Effector CD4-positive, alpha-beta T cell (primary cell): ENCODE measurements around the gene CMSS1.
A peak's percentile ranks its signal among the peaks of the same experiment; 100 is the strongest.

ENCODE experiments used
- DNase-seq: peaks from one replicate; pipeline ENCODE4 v3.0.0-alpha.2; 2020
- total RNA-seq: gene quantifications from one replicate; lab custom pipeline; 2026; lab: John Stamatoyannopoulos, UW

The CMSS1 gene
- 13.3 reads per million, percentile 38 among the genes with 10 or more reads in this experiment for total RNA-seq

- peak; percentile 97 for DNase-seq
These were observed at the start of gene CMSS1 for GRCh38 chr3:99817437-99818240. Gene CMSS1, plus strand, starts transcription at chr3:99817862.

- DNase-seq = no peak
These were observed 49.5 kb upstream of the CMSS1 start for GRCh38 chr3:99768126-99768525.

DNA sequence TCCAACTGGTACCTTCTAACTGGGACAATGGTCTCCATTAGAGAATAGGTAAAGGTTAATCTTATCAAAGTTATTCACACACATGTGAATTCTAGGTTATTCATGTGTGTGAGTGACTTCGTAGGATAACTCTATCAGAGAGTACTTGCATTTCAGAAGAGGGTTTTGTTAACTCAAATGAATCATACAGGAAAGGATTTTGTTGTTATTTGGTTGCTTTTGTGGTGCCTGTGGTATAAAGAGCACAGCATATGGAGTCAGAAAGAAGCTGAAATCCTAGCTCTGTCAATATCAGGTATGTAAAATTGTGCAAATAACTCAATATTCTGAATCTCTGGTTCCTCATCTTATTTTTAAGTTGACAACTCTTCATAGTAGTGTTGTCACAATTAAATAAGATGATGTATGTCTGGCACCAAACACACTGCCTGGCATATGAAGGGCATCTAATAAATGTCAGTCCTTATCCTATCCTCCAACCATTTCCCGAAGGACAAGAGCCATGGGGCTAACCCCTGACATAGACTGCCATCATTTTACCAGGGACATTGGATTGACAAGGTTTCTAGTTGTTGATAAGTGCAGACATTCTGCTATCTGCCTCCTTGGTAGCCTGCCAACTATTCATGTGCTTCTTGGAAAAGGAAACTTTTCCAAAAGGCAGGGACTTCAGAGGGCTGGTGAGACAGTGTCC, 48.7 kb upstream of the CMSS1 start:
- DNase-seq = no peak

- no peak for DNase-seq
These were observed 45.5 kb upstream of the CMSS1 start for GRCh38 chr3:99772171-99772570.

- DNase-seq = no peak
These were observed 45.0 kb upstream of the CMSS1 start for GRCh38 chr3:99772671-99773070.

- no peak for DNase-seq
These were observed 43.2 kb upstream of the CMSS1 start for GRCh38 chr3:99774467-99774866.

- DNase-seq = no peak
These were observed 41.0 kb upstream of the CMSS1 start for GRCh38 chr3:99776516-99777209.

DNA sequence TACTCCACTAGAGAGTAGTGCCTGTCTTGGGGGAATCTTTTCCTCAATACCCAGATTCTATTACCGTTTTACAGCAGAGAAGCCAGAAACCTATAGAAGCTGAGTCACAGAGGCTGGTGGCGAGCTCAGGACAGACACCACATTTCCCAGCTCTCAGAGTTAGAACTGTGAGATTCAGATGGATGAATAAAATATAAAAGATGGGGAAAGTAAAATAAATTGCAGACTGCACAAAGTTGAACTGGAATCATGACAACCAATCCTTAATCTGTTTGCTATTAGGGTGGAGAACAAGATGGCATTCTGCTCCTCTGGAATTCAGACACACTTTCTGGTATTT, 40.5 kb upstream of the CMSS1 start:
- DNase-seq = no peak

- DNase-seq = no peak
These were observed 40.0 kb upstream of the CMSS1 start for GRCh38 chr3:99777708-99778107.

GRCh38 chr3:99780749-99781148, 36.9 kb upstream of the CMSS1 start:
- no peak for DNase-seq

DNA sequence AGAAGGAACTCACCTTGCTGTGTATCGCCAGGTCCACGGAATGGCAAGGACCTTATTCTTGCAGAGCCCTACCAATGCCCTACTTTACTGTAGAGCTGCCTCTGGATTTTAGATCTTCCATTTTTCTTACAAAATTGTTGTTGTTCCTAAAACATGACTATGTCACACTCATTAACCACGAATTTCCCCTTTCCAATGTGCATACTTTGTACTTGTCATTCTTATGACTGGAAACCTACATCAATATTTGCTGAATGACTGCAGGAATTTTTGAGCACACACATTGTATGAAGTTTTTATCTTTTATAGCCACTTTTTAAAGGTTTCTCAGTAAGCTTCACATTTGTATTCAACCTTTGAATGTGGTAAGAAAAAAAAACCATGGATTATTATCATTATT, 35.9 kb upstream of the CMSS1 start:
- DNase-seq = no peak

DNA sequence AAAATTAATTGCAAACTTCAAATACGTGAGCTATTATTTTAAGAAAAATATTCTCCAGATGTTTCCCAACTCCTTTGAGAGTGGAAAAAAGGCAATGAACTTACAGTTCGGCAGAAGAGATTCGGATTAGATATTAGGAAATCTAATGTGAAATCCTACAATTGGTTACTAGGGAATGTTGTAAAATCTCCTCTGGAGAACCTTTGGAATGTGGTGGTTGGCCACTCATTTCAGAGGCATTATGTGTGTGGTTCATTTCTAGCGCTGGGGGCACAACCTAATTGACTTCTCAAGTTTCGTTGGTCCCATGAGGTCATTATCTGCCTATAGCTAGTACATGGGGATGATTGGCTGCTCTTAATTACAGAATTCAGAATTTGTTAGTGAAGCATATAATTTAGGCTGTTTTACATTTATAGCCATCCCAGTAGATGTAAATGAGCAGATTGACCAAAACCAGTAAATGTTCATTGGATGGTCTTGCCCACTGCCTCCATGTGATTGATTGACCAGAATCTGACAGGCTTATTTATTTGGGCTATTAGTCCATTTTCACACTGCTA, 34.6 kb upstream of the CMSS1 start:
- DNase-seq = no peak

- no peak for DNase-seq
These were observed 28.5 kb upstream of the CMSS1 start for GRCh38 chr3:99789011-99789721.

DNA sequence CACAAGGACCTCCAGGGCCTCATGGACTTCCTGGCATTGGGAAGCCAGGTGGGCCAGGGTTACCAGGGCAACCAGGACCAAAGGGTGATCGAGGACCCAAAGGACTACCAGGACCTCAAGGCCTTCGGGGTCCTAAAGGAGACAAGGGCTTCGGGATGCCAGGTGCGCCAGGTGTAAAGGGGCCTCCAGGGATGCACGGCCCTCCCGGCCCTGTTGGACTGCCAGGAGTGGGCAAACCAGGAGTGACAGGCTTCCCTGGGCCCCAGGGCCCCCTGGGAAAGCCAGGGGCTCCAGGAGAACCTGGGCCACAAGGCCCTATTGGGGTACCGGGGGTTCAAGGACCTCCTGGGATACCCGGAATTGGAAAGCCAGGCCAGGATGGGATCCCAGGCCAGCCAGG, 23.2 kb upstream of the CMSS1 start:
- DNase-seq = no peak

GRCh38 chr3:99795573-99795972, 22.1 kb upstream of the CMSS1 start:
- no peak for DNase-seq

DNA sequence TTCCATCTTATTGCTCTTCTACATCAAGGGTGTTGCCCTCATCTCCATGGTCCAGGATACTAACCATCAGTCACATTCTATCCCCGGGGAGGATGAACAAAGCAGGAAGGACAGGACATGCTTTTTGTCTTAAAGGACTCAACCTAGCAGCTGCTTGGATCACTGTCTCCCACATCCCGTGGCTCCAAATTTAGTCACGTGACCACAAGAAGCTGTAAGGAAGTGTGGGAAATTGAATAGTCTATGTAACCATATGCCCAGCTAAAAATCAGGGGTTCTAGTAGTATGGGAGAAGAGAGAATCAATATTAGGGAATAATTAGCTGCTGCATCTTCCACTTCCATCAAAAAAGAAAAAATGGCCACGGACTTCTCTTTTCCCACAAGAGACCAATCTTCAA, 18.2 kb upstream of the CMSS1 start:
- no peak for DNase-seq

DNA sequence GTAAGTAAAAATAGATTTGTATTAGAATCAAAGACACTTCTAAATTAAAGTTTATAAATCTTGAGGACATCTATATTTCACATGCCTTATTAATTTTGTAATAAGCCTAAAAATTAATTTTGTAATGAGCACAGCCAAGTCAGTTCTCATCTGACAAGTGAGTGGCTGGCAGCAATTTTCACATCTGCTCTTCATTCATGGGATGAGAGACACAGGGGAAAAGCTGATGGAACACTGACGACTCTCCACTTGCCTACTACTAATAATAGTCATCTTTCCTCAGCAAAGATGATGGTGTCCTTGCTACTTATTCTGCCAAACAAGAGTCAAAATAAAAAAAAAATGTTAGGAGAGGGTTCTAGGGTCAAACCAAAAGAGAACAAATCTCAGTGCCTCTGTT, 14.4 kb upstream of the CMSS1 start:
- DNase-seq = no peak

- no peak for DNase-seq
These were observed 12.5 kb upstream of the CMSS1 start for GRCh38 chr3:99805160-99805559.

DNA sequence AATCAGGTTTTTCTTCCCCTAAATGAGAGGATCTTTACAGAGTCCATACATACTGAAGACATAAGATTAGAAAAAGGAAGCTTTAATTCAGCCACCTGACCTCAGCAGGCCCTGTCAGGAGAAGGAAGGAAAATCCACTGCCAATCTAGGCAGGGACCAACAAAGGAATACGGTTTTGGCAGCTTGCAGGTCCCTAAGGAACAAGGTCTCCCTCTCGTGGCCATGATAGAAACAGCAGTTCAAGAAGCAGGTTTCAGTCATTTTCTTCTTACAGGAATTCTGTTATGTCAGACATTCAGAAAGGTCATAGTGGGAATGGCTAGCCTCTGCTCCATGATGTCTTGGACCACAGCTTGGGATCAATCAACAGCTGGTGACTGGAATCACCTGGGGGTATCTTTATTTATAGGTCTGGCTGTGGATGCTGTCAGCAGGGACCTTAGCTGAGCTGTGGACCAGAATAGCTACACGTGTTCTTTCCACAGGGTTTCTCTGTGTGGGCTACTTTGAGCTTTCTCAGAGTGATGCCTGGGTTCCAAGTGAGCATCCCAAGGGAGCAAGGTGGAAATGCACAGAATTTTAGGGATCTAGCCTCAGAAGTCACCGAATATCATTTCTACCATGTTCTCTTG, 9.4 kb upstream of the CMSS1 start:
- peak; percentile 46 for DNase-seq

- no peak for DNase-seq
These were observed 8.1 kb upstream of the CMSS1 start for GRCh38 chr3:99809565-99809964.

DNA sequence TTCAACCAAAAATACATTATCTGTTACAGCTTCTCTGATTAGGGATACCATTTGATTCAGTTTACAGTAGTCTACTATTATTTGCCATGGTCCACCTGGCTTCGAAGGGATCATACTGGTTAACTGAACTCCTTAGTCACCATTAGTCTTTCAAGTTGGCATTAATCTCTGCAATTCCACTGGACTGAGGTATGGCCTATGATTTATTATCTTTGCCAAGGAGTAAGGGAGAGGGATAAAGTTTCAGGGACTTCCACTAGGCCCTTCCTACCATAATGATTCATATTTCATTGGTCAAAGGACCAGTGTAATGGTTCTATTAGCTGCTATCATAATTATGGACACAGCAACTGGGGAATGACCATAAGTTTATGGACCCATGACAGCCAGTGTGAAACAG, 7.3 kb upstream of the CMSS1 start:
- DNase-seq = no peak

DNA sequence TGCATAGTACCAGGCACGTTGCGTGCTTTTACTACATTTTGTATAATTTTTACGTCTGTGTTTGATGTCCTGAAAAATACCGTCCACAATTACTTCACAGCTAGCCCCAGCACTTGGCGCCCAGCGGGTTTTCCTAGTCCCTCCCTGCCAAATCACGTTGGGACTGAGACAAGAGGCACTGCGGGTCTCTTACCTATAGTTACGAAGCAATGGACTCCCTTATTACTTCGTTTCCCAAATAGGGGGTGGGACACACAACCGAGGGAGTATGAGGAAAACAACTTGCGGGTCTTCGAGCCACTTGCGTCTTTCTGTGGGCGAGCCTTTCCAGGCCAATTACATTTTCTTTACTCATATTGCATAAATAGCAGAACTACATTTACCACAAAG, 620 bp upstream of the CMSS1 start:
- no peak for DNase-seq
